Measurements from ENCODE around the gene PIGL.

Gene PIGL

DNA sequence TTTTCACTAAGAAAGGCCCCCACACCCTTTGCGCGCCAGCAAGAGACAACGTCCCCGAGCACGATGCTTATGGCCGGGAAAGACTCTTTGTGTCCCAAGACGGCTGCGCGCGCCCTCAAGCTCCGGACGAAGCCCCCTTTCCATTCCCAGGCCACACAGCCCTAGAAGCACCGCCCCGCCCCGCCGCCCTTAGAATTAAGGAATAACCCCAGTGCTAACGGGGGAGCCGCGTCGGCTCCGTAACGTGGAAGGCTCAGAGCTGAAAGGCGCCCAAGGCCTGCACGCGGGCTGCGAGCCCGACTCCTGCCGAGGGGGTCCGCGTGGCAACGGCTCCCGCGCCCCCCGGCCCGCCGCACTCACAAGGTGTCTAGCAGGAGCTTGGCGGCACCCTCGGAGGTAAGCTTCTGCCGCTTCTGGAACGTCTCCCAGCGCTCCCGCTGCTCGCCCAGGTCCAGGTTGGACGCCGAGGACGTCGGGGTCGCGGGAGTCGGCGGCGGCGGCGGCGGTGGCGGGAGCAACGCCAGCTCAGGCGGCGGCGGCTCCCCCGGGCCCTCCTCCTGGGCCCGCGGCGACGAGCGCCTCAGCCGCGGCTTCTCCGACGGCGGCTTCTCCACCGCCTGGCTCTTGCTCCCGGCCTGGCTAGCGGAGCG lies 135.8 kb downstream of the PIGL start:
- peak overlapping the region; percentile 97 for H3K4me3 ChIP-seq (ENCODE audit: low read depth, low read length)
- DNase-seq (ENCODE audit: low read depth): peak; percentile 43
- no peak for TF ChIP-seq CTCF (IDR thresholded peaks at IDR 0.05; ENCODE audit: insufficient read depth, low read depth, low read length, missing control alignments)

DNA sequence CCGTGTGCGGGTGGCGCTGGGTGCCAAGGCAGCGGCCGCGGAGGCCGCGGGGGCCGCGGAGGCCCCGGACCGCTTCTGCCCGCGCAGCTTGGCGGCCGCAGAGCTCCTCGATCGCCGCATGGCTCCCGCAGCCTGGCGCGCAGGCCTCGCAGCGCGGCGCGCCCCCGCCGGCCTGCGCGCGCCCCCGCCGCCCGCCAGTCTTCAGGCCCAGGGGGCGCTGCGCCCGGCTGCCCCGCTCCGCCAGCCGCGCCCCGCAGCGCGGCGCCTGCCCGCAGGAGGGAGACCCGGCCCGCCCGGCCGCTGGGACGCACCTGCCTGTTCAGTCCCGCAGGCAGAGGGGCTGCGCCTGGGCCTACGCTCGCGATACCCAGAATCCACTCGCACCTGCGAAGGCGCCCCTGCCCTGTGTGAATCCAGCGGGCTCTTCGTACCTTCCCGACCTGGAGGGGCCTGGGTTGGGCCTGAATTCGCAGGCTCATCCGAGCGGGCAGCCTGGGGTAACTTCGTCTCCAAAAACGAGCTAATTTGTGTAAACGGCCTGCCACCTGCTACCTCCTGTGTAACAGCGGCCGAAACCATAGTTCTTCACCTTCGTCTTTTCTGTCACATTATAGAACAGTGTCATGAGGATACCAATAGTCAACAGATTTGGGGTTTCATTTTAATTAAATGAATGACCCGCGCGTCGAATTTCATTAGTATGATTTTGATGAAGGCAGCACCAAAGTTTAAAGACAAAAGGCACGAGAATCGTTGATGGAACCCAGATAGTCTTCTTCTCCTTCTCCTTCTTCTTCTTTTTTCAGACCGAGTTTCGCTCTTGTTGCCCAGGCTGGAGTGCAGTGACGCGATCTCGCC lies 136.5 kb downstream of the PIGL start, which contains the start of gene CENPV:
TSS of gene CENPV (minus strand) at position 153 of the 858 bp plus-strand sequence. CDS start at position 120, 33 bp downstream.
- H3K4me3 ChIP-seq (ENCODE audit: low read depth, low read length): peak within 1 kb of the TSS; percentile 97
- peak; percentile 28 for TF ChIP-seq CTCF (IDR thresholded peaks at IDR 0.05; ENCODE audit: insufficient read depth, low read depth, low read length, missing control alignments)
- DNase-seq (ENCODE audit: low read depth): peak; percentile 76

DNA sequence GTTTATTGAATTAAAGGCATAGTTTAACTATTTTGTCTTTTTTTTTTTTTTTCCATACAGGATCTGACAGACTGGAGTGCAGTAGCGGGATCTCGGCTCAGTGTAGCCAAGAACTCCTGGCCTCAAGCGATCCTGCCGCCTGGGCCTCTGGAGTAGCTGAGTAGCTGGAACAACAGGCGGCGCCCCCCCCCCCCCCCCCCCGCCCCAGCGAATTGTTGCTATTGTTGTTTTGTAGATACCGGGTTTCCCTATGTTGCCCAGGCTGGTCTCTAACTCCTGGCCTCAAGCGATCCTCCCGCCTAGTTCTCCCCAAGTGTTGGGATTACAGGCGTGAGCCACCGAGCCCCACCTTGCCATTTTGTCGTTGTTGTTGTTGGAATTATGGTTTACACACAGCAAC lies 137.6 kb downstream of the PIGL start:
- TF ChIP-seq CTCF (IDR thresholded peaks at IDR 0.05; ENCODE audit: insufficient read depth, low read depth, low read length, missing control alignments): no peak
- no peak for DNase-seq (ENCODE audit: low read depth)
- no peak overlapping the region for H3K4me3 ChIP-seq (ENCODE audit: low read depth, low read length)

DNA sequence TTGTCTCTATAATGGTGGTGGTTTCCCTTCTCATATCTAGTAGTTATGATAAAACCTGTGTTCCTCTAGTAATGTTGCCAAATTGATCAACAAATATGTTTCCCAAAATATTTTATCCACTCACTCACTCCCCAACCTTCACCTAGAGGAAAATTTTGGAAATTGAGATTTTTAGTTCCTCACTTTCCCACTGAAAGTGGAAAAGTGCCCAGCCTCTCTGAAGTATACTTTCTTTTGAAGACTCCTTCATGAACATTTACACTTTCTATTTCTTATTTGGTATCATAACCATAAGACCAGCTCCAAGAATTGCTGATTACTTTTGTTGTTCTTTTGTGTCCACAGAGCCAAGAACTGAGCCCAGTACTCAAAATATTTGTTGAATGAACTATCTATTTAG lies 141.4 kb downstream of the PIGL start:
- TF ChIP-seq CTCF (IDR thresholded peaks at IDR 0.05; ENCODE audit: insufficient read depth, low read depth, low read length, missing control alignments): no peak

GRCh38 chr17:16361874-16362273 lies 144.9 kb downstream of the PIGL start:
- peak; percentile 38 for DNase-seq (ENCODE audit: low read depth)
- no peak for TF ChIP-seq CTCF (IDR thresholded peaks at IDR 0.05; ENCODE audit: insufficient read depth, low read depth, low read length, missing control alignments)
- no peak overlapping the region for H3K4me3 ChIP-seq (ENCODE audit: low read depth, low read length)

More for the DNA sequence above, 141.4 kb downstream of the PIGL start:
- H3K4me3 ChIP-seq (ENCODE audit: low read depth, low read length): no peak overlapping the region
- no peak for DNase-seq (ENCODE audit: low read depth)

DNA sequence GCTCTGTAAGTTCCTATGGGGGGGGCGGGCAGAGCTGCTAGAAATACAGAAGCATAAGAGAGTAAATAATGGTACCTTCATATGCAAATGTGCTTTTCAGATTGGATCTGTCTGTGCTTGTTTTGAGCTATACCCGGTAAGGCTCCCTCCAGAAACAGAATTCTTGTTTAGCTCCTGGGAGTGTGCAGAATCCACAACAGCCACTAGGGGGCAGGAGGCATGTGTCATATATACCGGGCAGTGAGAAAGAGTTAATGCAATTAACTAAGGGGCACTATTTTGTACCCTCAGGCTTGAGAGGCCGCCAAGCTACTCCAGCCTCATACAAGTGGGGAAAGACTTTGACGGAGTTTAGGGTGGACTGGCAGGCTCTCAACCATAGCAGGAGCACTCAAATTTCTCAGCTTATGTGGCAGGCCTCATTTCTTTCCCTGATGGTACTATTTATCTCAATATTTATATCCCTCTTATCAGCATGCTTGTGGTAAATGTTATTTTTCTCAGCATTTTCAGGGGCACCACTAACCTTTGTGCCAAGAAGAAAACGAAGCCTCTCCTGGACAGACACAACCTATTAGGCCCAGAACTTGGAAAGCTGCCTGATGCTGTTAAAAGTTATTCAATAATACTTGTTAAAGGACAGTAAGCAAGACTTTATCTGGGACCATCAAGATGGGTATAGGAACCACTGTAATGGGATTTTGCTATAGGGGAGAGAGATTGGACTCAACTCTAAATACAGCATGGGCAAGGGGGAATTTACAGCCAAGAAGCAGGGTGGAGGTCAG lies 146.9 kb downstream of the PIGL start:
- peak; percentile 91 for DNase-seq (ENCODE audit: low read depth)
- peak; percentile 93 for TF ChIP-seq CTCF (IDR thresholded peaks at IDR 0.05; ENCODE audit: insufficient read depth, low read depth, low read length, missing control alignments)
- no peak overlapping the region for H3K4me3 ChIP-seq (ENCODE audit: low read depth, low read length)

Data from GM12865 (cell line).